T-helper 1 cell treated with Interleukin-12 subunit alpha and Interleukin-12 subunit beta and Interleukin-4 antibody, amounts not matched to agents 30 ng/mL and 1 ng/mL, for 36 hours (primary cell): ENCODE data around the gene PPFIA1. TPM values are rescaled to one million over a fixed set of nuclear protein-coding genes. Genes with fewer than 3 reads are reported as not detected.
"Not testable (repeated sequence)": the region's sequence is repeated elsewhere in the genome, so short reads cannot be mapped to it uniquely, and the experiment has no call there.

ENCODE experiments used
- intact Hi-C: fragments of 100-400 bp; cut with micrococcal nuclease; formaldehyde crosslinking; loops from one replicate; pipeline ENCODE4 v1.15.1; 2024
- total RNA-seq: library from RNA; stranded (reverse); gene quantifications from 2 replicates; pipeline ENCODE4 v1.2.3, GENCODE V29; 2022

Gene PPFIA1
- total RNA-seq, 1 donor from 2014 or later: 42.1 TPM

- intact Hi-C loops: no loop called here
Measured at GRCh38 chr11:70323806-70324205, 53.3 kb downstream of the PPFIA1 start.

- intact Hi-C loops: no loop called here
Measured at GRCh38 chr11:70324376-70325115, 54.1 kb downstream of the PPFIA1 start.

DNA sequence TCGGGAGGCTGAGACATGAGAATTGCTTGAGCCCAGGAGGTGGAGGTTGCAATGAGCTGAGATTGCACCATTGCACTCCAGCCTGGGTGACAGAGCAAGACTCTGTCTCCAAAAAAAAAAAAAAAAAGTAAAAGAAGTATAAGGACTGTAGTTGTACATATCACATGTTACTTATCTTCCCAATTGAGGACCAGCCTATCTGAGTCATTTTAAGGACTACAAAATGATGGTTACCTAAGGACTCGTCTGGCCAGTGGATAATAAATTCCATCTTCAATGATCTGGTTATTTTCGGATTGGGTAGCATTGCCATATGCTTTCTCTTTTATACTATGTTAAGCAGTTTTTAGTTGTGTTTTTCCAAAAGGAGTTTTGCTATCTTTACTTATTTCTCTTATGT, 55.3 kb downstream of the PPFIA1 start:
- intact Hi-C loops: no loop called here

DNA sequence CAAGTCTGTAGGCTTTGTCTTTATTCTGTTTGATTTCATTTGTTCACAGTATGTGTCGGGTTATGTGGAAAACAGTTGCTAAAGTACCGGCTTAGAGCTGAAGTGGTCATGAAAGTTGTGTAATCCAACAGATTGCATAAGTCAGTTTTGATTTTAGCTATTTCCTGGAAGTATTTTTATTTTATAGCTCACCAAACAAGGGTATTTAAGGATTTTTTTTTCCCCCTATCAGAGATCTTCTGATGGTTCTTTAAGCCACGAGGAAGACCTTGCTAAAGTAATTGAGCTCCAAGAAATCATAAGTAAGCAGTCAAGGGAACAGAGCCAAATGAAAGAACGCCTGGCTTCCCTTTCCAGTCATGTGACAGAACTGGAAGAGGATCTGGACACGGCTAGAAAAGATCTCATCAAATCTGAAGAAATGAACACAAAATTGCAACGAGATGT, 55.9 kb downstream of the PPFIA1 start:
- intact Hi-C loops: no loop called here

- intact Hi-C loops: no loop called here
Measured at GRCh38 chr11:70326833-70327232, 56.3 kb downstream of the PPFIA1 start.

- intact Hi-C loops: no loop called here
Measured at GRCh38 chr11:70327717-70328116, 57.2 kb downstream of the PPFIA1 start.

GRCh38 chr11:70328556-70328955, 58.1 kb downstream of the PPFIA1 start:
- intact Hi-C loops: no loop called here

DNA sequence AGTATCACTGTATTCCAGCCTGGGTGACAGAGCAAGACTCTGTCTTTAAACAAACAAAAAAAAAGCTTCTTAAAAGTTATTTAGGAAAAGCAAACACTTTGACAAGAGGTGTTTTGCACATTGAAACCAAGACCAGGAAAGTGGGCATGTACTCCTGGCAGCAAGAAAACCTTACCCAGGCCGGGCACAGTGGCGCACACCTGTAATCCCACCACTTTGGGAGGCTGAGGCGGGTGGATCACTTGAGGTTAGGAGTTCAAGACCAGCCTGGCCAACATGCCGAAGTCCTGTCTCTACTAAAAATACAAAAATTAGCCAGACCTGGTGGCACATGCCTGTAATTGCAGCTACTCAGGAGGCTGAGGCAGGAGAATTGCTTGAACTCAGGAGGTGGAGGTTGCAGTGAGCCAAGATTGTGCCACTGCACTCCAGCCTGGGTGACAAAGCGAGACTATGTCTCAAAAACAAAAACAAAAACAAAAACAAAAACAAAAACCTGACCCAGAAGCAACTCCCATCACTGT, 60.9 kb downstream of the PPFIA1 start:
- intact Hi-C loops: not testable (repeated sequence)

DNA sequence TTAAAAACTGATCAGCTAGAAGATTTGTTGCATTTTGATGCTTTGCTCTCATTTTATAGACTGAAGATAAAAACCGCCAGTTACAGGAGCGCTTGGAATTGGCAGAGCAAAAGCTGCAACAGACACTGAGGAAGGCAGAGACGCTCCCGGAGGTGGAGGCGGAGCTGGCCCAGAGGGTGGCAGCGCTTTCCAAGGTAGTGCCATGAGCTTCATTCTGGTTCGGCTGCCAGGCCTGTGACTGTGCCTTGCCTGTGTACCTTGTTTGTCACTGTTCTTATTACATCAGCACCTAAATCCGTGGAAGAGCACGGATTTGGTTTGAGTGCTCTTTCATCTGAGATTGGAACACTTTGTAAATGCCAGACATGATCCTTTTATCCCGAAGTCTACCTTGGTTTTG, 61.4 kb downstream of the PPFIA1 start:
- intact Hi-C loops: no loop called here

DNA sequence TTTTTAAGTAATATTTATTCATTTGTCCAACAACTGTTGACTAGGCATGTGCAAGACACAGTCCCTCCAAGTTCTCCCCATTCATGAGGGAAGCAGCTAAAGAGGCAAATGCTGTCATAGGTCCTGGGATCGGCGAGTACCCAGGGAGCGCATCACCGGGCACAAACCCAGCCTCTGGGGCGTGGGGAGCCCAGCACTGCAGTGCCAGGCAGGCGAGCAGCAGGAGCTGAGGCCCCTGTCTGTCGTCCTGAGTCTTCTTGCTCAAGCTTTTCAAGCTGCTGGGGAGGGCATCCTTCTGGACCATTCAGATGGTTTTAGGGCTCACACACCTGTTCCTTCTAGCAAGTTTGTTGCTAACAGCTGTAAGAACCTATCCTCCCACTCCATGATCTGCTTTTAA, 62.1 kb downstream of the PPFIA1 start:
- intact Hi-C loops: no loop called here

DNA sequence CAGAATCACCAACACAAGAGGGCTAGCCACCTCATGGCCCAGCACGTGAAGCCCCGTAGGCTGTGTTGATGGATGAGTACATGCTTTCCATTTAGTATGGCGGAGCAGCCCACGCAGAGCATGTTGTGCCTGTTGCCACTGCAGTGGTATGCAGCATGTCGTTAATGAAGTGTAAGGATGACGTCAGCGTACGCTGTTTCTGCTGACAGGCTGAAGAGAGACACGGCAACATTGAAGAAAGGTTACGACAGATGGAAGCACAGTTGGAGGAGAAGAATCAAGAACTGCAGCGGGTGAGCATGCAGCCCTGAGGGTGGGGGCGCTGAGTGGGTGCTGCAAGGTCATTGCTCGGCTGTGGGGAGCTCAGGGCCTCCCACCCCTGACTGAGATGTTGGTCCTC, 62.8 kb downstream of the PPFIA1 start:
- intact Hi-C loops: no loop called here

DNA sequence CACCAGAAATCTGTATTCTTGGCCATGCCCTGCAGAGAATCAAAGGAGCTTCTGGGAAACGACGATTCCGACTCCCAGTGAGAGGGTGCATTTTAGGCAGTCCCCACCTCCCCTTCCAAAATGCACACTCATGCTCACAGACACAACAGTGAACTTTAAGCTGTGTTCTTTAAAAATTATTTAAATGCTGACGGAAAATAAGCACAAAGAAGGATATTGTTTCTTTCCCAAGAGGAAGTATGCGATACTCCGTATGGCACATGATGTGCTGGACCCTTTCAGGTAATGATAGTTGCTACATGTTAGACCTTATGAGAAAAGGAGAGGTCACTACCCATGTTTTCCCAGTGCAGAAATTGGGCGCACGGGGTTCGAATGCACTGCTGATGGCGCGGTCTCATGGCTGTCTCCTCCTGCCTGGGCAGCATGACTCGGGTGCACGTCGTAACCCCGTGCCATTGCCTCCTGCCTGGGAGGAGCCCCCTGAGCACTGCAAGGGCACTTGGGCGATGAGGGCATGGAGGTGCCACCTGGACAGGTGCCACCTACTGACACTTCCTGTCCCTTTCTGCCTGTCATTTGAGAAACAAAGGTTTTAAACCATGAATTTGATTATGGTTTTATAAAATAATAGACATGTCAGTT, 64.0 kb downstream of the PPFIA1 start:
- intact Hi-C loops: no loop called here

GRCh38 chr11:70335511-70335910, 65.0 kb downstream of the PPFIA1 start:
- intact Hi-C loops: no loop called here

DNA sequence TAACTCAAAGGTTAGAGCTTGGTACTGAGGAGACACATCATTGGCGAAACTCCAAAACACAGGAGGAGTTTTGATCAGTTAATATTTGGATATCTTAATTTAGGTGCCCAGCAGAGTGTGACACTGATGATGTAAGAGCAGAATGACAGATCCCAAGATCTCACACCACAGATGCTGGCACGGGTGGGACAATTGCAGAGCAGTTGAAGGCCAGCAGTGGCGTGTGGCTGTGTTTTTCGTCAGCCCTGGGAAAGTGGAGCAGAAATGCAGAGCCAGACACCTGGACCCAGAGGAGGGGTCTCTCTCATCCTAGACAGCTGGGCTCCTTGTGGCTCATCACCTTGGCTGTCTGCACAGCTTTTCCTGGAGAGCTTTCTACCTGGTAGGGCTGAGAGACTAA, 68.1 kb downstream of the PPFIA1 start:
- intact Hi-C loops: no loop called here

DNA sequence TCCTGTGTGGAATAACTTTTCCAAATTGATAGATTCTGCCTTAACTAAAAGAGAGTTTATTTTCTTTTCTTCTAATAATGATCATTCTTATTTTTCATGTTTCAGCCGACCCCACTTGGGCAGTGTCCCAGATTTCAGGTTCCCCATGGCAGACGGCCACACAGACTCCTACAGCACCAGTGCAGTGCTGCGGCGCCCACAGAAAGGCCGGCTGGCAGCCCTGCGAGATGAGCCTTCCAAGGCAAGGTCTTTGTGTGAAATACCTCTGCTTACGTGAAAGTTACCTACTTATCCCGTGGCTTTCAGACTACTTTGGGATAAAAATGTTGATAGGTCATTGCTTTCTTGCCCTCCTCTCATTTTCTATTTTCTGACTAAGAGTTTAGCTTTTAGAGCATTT, 68.6 kb downstream of the PPFIA1 start:
- intact Hi-C loops: no loop called here

DNA sequence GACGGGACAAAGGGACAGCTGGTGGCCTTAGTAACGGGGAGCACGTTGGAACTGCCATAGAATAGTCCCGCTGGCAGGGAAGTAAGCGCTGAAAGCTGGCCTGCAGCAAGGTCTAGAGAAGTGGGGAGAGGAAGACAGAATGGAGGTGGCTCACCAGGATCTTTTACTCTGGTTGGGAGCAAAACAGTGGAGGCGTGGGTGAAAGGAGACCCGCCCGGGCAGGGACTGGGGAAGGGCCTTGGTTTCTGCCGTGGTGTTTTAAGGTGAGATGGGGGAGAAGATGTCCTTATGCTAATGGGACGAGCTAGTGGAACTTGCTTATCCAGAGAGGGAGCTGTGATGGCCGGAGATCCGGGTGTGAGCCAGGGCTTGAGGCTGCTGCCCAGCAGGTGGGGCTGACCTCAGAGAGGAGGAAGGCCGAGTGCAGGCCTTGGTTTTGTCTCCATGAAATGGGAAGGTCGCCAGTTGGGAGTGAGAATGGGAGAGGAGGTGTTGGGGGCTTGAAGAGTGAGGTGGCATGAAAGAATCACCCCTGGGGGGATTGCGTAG, 71.5 kb downstream of the PPFIA1 start:
- intact Hi-C loops: no loop called here

- intact Hi-C loops: no loop called here
Measured at GRCh38 chr11:70343636-70344035, 73.1 kb downstream of the PPFIA1 start.

GRCh38 chr11:70348191-70348590, 77.7 kb downstream of the PPFIA1 start:
- intact Hi-C loops: no loop called here

DNA sequence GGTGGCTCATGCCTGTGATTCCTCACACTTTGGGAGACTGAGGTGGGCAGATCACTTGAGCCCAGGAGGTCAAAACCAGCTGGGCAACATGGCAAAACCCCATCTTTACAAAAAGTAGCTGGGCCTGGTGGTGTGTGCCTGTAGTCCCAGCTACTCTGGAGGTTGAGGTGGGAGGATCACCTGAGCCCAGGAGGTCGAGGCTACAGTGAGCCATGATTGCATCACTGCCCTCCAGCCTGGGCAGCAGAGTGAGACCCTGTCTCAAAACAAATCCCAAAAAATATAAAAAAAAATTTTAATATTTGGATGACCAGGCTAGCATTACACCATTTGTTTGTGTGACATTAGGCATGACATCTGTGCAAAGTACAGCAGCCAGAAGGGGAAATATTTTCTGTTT, 78.1 kb downstream of the PPFIA1 start:
- intact Hi-C loops: no loop called here

- intact Hi-C loops: no loop called here
Measured at GRCh38 chr11:70351646-70352045, 81.2 kb downstream of the PPFIA1 start.

GRCh38 chr11:70352100-70352499, 81.6 kb downstream of the PPFIA1 start:
- intact Hi-C loops: no loop called here

GRCh38 chr11:70352601-70353000, 82.1 kb downstream of the PPFIA1 start:
- intact Hi-C loops: no loop called here

GRCh38 chr11:70353329-70353728, 82.8 kb downstream of the PPFIA1 start:
- intact Hi-C loops: no loop called here
